ENCODE data around the gene FASTK. TPM values are rescaled to one million over a fixed set of nuclear protein-coding genes. Genes with fewer than 3 reads are reported as not detected.

Gene FASTK
- total RNA-seq, 1 donor from 2014 or later: 56.1 TPM

GRCh38 chr7:151113344-151114150, 32.9 kb upstream of the FASTK start:
- DNase-seq (ENCODE audit: low read depth): peak; percentile 96
- H3K4me3 ChIP-seq (ENCODE audit: insufficient read depth, low read depth, low read length): peak overlapping the region; percentile 45
- H3K27ac Mint-ChIP-seq (ENCODE audit: unreplicated experiment): peak overlapping the region; percentile 97

GRCh38 chr7:151110941-151111645, 30.5 kb upstream of the FASTK start:
- Histone ChIP-seq H2AFZ (ENCODE audit: low read depth, low read length) (no peak overlapping the region), H3K79me2 (ENCODE audit: insufficient read depth, low read length) (peaks cover 76% of the 10 kb centered on the region), H3K36me3 (ENCODE audit: insufficient read depth, low read length) (no peaks in the 10 kb centered on the region), H3K9me3 (ENCODE audit: insufficient read depth, low read depth, low read length) (no peaks in the 10 kb centered on the region), H3K4me3 (ENCODE audit: insufficient read depth, low read depth, low read length) (no peak overlapping the region), H3K27me3 (ENCODE audit: insufficient read depth, low read length) (no peaks in the 10 kb centered on the region), H3K4me2 (ENCODE audit: low read length) (no peak overlapping the region), H3K4me1 (ENCODE audit: insufficient read depth, low read length) (peaks cover 25% of the 10 kb centered on the region), H3K27ac (ENCODE audit: low read depth, low read length) (no peak overlapping the region), H4K20me1 (ENCODE audit: insufficient read depth, low read length) (peaks cover 82% of the 10 kb centered on the region), H3K9ac (ENCODE audit: low read length) (no peak overlapping the region)
- FAIRE-seq: no peak
- Mint-ChIP-seq H3K4me3 (ENCODE audit: unreplicated experiment) (no peak overlapping the region), H3K27me3 (ENCODE audit: low read depth, unreplicated experiment) (no peaks in the 10 kb centered on the region), H3K4me1 (ENCODE audit: low read depth, unreplicated experiment) (peaks cover 37% of the 10 kb centered on the region), H3K36me3 (ENCODE audit: low read depth, unreplicated experiment) (peaks cover 2% of the 10 kb centered on the region), H3K9me3 (ENCODE audit: unreplicated experiment) (no peaks in the 10 kb centered on the region), H3K27ac (ENCODE audit: unreplicated experiment) (no peak overlapping the region)
- DNase-seq (ENCODE audit: low read depth): no peak
- no peak for TF ChIP-seq EZH2 (IDR thresholded peaks at IDR 0.05; ENCODE audit: insufficient read depth, low read length)
- TF ChIP-seq CTCF (IDR thresholded peaks at IDR 0.05; ENCODE audit: insufficient read depth, low read depth, low read length): peak; percentile 65

More at GRCh38 chr7:151113344-151114150, 32.9 kb upstream of the FASTK start:
- H3K4me3 Mint-ChIP-seq (ENCODE audit: unreplicated experiment): peak overlapping the region; percentile 84
- Histone ChIP-seq H3K27ac (ENCODE audit: low read depth, low read length) (peak overlapping the region; percentile 80), H4K20me1 (ENCODE audit: insufficient read depth, low read length) (peaks cover 87% of the 10 kb centered on the region), H3K27me3 (ENCODE audit: insufficient read depth, low read length) (no peaks in the 10 kb centered on the region), H3K79me2 (ENCODE audit: insufficient read depth, low read length) (peaks cover 81% of the 10 kb centered on the region), H3K9ac (ENCODE audit: low read length) (peak overlapping the region; percentile 65), H3K9me3 (ENCODE audit: insufficient read depth, low read depth, low read length) (no peaks in the 10 kb centered on the region), H3K4me2 (ENCODE audit: low read length) (peak overlapping the region; percentile 79), H3K36me3 (ENCODE audit: insufficient read depth, low read length) (no peaks in the 10 kb centered on the region), H3K4me1 (ENCODE audit: insufficient read depth, low read length) (peaks cover 30% of the 10 kb centered on the region), H2AFZ (ENCODE audit: low read depth, low read length) (peak overlapping the region; percentile 42)
- H3K9me3 Mint-ChIP-seq (ENCODE audit: unreplicated experiment): no peaks in the 10 kb centered on the region
- no peak for TF ChIP-seq EZH2 (IDR thresholded peaks at IDR 0.05; ENCODE audit: insufficient read depth, low read length)
- no peak for TF ChIP-seq CTCF (IDR thresholded peaks at IDR 0.05; ENCODE audit: insufficient read depth, low read depth, low read length)
- H3K4me1 Mint-ChIP-seq (ENCODE audit: low read depth, unreplicated experiment): peaks cover 36% of the 10 kb centered on the region
- peak; percentile 5 for FAIRE-seq
- peaks cover 5% of the 10 kb centered on the region for H3K36me3 Mint-ChIP-seq (ENCODE audit: low read depth, unreplicated experiment)
- no peaks in the 10 kb centered on the region for H3K27me3 Mint-ChIP-seq (ENCODE audit: low read depth, unreplicated experiment)

Measured in astrocyte (in vitro differentiated cells and primary cell).